GM19193 (cell line): ENCODE results near the gene HYI.

Experiments used
- POLR2A ChIP-seq: IDR thresholded peaks from 4 replicates; pipeline ENCODE4 v1.6.1; 2011; ENCODE audit not compliant: insufficient read depth, insufficient read length; ENCODE audit errors: extremely low read depth

The HYI gene

DNA sequence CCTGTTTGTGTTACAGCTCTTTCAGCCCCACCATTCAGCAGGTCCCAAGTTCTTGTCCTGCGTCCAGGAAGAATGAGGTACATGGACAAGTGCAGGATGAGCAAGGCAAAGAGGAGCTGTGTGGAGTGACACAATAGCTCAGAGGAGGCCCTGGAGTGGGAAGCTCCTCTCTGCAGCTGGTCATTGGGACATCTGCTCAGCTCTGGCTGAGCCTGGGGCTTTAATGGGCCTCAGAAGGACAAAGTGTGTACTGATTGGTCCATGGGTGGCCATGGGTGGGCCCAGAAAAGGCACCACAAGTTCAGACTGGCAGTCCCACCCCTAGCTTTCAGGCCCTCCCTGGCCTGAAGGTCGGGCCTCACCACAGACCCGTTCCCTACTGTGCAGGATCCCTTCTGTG, 14.7 kb upstream of the HYI start:
- no peak for TF ChIP-seq POLR2A

DNA sequence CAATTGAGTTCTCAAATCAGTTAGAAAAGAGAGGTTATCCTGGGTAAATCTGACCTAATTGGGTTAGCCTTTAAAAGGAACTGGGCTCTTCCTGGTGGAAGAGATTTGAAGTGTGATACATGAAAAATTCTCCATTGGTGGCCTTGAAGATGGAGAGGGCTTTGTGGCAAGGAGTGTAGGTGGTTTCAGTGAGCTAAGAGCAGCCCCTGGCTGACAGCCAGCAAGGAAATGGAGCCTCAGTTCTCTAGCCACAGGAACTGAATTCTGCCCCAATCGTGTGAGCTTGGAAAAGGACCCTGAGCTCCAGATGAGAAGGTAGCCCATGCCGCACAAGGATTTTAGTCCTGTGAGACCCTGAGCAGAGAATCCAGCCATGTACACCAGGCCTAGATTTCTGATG, 12.7 kb upstream of the HYI start:
- no peak for TF ChIP-seq POLR2A

DNA sequence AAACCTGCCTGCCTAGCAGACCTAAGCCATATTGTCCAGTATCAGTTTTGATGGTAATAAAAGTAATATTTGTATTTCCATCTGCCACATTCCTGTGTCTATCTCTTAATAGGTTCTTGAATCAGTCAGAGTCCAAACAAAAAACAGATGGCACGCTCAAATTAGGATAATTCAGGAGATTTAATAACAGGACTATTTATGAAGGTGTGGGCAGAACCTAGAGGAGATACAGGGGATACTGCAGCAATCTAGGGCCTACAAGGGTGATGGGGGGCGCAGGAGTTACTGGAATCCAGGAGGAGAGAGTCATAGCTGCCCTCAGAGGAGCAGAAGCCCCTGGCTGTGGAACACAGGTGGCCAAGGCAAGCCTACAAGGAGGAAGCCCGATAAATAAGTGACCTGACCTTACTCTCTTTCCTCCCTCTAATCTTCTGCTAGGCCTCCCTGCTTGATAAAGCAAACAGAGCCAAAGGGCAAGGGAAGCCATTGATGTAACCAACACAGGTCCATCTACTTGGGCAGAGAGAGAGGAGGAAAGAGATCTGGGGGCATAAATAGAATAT, 11.9 kb upstream of the HYI start:
- no peak for TF ChIP-seq POLR2A

DNA sequence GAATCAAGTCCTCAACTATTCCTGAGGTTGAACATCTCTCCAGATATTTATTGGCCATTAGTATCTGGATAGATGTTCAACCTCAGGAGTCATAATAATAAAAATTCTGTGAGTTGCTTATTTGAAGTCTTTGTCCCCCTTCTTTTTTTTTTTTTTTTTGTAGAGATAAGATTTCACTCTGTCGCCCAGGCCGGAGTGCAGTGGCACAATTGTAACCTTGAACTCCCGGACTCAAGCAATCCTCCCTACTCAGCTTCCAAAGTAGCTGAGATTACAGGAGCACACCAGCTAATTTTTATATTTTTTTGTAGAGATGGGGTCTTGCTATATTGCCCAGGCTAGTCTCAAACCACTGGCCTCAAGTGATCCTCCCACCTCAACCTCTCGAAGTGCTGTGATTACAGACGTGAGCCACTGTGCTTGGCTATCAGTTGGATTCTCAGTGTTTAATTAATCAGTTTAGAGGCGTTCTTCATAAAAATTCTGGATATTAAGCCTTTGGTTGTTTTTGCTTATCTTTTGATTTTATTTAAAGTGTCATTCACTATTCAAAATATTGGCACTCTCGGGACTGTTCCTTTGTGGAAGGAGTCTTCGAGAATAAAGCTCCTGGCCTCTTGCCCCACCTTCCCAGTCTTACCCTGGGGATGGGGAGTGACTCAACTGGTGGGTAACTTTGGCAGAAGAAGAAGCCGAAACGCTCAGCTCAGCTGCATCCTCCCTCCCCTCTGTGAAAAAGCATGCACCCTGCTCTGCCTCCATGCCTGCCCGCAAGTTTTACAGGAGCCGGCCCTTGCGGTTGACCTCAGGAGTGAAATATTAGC, 11.2 kb upstream of the HYI start:
- no peak for TF ChIP-seq POLR2A

DNA sequence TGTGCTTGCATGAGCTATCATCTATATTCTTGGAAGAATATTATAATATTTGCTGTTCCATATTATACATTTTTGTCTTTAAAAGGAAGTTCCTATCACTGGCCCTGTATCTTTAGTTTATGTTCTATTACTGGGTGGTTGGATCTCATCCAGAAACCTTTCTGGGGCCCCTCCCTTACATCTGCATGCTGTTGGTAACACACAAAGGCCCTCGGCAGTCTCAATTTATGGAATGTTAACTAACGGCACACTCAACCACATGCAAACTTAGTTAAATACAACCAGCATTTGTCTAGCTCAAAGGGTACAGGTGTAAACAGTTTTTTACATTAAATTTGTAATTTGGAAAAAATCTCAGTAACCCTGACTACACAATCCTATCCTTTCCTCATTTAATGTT, 9.7 kb upstream of the HYI start:
- TF ChIP-seq POLR2A: no peak

DNA sequence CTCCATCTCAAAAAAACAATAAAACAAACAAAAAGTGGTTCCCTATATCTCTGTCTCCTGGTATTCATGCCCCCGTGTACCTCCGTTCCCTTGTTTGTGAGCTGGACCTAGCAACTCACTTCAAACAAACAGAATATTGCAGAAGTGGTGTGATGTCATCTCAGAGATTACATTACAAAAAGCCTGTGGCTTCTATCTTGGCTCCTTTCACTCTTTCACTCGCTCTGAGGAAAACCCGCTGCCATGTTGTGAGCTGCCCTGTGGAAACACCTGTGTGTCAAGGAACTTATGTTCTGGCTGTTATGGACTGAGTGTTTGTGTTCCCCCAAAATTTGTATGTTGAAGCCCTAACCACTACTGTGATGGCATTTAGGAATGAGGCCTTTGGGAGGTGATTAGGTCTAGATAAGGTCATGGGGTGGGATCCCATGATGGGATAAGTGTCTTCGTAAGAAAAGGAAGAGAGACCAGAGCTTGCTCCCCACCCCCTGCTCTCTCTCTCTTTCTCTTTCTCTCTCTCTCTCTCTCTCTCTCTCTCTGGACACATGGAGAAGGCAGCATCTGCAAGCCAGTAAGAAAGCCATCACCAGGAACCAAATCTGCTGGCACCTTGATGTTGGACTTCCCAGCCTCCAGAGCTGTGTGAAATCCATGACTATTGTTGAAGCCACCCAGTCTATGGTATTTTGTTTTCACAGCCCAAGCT, 7.4 kb upstream of the HYI start:
- TF ChIP-seq POLR2A: no peak

DNA sequence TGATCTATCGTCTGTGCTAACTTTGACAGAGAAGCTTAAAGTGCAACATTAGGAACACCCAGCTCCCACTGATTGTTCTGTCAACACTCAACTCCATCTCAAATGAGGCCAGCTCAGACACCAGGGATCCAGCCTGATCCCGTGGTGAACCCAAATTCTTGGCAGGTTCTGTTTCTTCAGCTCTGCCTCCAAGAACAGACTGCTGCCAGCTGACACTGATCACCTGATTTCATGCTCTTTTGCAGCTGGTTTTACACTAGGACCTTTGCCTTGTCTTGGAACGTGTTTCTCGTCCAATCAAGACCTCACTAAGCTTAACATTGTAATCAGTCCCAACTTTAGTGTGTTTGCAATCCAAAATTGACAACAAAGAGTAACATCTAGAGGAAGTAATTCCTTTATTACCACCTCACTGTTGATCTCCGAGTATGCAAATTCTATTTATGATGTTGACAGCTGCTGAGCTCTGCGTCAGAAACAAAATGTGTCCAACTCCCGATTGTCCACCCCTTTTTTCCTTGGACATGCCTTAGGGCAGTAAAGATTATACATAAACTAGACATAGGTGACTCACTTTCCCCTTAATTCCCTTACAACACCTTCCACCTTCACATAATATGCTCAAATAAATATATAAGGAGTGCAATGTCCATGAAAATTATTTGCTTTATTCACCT, 1.6 kb upstream of the HYI start:
- TF ChIP-seq POLR2A: no peak

DNA sequence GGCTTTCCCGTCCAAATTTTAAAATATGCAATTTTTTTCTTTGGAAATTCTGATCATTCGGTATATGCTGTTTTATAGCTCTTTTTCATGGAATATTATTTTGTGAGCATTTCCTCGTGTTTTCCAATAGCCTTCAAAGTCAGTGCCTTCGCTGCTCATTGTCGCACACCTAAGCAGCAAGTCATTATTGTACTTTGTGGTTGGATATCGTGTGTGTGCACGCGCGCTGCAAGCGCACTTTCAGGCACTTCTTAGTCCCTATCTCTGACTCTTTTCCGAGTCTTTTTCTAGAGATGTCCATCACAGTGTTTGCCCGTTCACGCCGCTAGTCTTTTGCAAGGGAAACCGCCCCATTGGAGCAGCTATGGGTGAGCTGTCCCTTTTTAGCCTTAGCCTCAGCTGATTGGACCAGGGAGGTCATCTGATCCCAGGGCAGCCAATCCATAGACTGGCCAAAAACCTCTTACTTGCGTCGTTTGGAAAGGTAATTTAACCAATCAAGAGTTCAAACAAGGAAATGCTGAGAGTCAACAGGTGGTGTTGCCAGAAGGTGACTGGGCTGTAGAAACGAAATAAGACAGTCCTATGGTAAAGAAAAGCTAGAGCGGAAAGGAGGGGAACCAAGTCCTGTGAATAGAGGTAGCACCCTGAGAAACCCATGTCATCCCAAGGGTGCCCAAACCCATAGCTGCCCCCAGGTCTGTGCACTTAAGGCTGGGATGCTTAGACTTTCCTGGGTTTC, 710 bp upstream of the HYI start:
- no peak for TF ChIP-seq POLR2A

DNA sequence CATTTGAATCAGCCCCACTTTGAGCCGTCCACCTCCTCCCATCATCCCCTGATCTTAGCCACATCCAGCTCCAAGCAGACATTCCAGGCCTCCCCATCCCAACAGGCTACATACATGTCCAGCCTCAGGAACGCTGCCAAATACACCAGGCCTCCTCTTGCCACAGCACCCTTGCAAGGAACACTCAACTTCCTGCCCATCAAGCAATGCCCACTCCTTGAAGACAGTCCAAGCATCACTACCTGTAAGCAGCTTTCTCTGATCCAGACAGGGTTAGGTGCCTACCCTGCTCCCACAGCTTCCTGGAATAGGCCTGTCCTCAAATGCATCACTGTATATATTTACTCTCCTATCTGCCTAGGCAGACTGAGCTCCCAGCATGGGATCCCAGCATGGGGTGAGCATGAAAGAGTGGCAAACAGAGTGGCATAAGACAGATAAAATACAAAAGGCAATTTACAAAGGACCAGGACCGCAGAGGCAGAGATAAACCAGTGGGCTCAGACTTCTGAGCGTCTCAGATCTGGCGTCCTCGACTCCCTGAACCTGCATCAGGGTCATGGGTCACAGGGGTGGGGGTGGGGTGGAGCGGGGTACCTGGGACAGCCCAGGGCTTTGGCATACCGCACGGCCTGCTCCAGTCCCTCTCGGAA, 816 bp downstream of the HYI start:
- no peak for TF ChIP-seq POLR2A

DNA sequence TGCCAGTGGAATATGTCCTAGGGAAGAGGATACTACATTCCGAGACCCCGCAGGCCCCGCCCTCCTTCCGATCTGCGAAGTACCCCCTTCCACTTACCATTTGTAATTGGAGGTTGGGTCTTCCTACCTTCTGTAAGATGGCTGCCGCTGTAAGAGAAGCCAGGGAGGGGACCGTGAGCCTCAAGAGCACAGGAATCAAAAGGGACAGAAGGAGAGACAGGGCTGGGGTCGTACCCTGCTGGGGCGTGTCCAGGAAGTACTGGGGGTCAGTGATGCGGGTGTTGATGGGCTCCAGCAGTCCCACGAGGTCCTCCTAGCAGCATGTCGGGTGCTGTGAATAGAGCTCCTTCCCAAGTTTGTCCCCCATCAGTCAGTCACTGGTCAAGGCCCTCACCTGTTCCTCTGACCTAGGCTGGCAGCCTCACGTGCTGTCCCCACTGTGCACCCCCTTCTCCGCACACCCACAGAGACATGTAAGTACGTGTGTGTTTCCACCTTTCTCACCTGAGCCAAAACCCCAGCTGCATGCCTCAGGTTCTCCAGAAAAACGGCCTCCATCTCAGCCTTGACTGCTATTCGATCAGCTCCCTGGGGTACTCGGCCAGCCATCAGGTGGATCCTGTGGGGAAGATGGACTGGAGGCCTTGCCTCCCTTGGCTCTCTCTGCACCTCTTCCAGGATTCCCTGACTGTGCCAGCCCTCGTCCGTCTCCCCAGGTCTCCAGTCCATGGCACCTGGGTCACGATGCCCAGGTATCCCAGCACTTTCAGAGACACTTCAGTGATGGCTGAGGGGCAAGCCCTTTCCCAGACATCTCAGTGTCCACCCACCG, 1.8 kb downstream of the HYI start:
- no peak for TF ChIP-seq POLR2A

DNA sequence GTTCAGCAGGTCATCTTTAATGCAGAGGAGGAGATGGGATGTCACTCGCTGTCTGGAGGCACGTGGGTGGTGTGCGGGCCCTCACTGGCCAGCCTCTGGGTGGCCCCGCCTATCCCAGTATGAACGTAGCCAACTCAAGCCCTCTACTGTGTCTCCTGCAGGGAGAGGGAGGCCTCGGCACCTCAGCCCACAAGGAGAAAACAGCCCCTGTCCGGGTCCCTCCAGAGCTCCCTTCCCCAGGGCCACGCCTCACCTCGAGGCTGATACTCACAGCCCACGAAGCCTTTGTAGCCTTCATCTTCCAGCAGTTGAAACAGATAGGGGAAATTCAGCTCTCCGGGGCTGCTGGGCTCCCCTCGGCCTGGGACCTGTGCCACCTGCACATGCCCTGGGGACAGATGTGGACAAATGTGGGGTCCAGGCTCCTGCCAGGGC, 2.6 kb downstream of the HYI start:
- TF ChIP-seq POLR2A: no peak

DNA sequence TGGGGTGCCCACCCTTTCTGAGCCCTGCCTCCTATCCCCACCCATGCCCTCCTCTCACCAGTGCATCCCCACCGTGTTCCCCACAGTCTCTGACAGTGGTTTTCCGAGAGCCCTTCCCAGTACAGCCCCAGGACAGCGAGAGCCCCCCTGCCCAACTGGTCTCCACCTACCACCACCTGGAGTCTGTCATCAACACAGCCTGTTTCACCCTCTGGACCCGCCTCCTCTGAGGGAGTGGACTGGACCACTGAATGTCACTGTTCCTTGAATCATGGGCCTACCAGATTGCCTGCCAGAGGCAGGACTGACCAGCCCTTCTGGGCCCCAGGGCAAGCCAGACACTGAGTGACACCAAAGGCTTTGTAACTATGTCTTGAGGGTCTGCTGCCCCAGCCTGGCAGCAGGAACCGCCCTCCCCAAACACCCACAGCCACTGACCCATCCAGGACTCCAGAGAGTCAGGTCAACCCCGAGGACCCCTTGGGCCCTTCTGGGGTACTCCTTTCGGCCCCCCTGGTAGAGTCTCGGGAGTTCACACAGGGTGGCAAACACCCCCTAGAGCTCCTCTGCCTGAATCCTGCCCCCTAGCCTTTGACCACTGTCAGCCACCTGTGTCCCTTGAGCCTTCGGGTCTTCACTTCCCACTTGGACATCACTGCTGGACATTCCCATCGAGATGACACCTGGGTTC, 3.3 kb downstream of the HYI start:
- TF ChIP-seq POLR2A: no peak

DNA sequence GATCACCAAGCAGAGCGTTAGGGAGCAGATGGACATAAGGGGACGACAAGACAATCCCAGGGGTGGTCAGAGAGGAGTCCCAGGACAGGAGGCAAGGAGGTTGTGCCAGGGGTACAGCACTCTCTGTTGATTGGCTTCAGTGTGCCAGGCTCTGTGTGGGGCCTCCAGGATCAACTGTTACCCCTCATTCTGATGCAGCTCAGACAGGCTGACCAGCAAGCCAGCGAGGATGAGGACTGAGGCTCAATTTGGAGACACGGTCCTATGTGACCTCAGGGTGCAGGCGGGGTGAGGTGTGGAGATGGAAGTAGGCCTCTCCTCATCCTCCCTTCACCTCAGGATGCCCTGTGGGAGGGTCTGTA, 4.0 kb downstream of the HYI start:
- TF ChIP-seq POLR2A: no peak
